HG03571 (cell line): Measurements from ENCODE around the gene RPN1.

ENCODE experiments used
- ATAC-seq: cut with Tn5 transposase; IDR thresholded peaks from one replicate; pipeline ENCODE4 v1.9.1; 2021; ENCODE audit not compliant: unreplicated experiment

Gene RPN1

DNA sequence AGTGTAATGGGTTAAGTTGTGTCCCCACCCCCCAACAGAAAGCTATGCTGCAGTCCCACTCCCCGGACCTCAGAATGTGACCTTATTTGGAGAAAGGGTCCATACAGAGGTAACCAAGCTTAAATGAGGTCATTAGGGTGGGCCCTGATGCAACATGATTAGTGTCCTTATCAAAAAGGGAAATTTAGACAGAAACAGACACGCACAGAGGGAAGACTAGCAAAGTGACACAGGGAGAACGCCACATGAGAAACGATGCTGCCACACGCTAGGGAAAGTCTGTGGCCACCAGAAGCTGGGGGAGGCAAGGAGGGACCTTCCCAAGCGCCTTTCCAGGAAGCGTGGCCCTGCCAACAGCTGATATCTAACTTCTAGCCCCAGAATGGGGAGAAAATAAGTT is 65.4 kb downstream of the RPN1 start:
- no peak for ATAC-seq

DNA sequence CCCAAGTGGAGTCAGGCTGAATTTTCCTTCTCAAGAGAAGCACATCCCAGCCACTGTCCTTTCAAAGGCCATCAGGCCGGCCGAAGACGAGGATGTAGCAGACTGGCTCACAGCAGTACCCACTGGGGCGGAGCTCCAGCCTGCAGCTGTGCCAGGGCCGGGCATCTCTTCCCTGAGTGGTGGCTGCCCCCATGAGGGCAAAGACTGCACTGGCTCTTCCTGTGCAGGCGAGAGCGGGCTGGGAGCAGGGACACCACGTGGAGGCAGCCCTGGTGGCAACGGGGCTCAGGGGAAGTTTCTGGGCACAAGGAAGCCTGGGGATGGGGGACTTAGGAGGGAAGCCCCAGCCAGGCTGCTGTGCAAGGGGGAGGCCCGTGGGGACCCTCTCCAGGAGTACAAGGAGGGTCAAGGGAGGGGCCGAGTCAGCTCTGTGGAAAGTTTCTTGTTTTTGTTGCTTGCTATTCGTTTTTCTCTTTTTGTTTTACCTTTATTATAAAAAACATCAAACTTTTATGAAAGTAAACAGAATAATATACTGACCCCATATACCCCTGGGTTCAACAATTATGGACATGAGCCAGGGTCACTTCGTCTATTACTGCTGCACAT is 66.1 kb downstream of the RPN1 start:
- ATAC-seq = no peak

DNA sequence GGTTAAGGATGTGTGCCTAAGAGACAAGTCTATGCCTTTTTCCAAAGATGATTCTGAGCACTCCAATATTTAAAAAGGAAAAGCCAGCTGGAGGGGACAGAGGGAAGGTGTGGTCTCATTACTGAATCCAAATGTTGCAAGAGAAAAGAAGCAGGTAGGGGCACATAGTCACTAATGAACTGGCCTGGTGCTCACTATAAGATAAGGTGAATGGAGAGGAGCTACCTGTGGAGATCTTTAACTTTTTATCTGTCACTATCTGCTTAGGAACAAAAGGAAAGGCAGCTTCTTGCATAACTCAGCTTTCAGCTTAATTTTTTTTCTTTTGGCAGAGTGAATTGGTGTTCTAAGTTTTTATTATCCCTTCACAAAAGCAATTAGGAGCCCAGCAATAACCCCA is 69.1 kb downstream of the RPN1 start:
- ATAC-seq = no peak

DNA sequence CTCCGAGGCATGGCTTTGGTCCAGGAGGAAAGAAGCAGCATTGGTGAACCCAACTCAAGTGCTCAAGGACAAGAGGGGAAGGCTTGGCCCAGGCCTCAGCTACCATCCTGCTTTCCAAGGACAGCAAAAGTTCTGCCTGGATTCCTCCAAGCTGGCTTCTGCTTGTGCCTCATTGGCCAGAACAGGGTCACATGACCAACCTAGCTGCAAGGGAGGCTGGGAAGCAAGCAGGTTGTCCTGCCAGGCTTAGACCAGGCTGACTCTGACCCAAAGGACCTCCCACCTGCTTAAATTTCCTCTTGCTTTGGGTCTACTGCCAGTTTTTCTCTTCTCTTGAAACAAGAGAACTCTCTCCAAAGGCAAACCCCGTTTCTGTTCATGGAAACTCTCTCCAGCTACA is 70.7 kb downstream of the RPN1 start:
- ATAC-seq = no peak

DNA sequence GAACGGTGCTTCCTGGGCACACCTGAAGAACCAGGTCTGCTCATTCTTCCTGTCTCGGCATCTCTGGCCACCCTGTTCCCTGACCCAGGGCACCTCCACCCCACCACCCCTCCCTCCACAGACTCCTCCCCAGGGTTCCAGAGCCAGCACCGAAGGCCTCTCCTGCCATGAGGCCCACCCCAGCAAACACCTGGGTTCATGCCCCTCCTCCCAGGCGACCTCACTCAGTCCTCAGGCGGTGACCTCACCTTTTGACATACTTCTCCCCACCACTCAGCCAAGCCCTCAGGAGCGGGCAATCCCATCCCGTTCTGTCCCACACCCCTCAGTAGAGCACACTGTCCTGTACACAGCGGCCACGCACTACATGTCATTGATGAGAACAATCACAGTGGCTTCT is 72.3 kb downstream of the RPN1 start:
- ATAC-seq = no peak

DNA sequence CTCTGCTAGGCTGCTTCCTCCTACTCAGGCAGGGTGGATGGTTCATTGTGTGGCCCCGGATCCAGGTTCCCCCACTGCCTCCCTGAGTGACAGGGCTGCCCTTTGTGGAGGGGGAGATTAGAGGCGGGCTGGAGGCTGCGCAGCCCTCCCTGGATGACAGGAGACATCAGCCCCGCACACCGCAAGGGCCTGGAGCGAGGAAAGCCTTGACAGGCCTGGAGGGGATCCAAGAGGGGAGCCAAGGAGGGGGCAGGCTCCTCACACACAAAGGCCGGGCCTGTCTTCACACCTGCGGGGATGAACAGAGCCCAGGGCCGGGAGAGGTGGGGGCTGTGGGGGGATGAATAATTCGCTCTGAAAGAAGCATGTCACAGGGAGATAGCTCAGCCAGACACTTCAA is 72.9 kb downstream of the RPN1 start:
- ATAC-seq = no peak

DNA sequence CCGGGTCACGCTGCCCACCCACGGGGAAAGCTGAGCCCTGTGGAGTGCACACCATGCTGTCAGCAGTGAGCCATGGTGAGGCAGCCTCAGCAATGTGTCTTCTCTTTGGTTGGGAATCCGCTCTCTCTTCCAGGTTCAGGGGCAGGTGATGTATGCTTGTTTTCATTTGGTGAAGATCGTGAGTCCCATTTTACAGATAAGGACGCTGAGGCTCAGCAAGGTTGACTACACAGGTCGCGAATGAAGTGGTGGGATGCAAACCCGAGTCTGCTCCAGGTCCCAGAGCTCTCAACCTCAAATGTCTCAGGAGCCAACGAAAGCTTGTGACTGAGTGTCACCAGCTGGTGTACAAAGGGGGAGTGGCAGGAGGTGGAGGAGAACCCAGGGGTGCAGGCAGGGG is 74.3 kb downstream of the RPN1 start:
- no peak for ATAC-seq

DNA sequence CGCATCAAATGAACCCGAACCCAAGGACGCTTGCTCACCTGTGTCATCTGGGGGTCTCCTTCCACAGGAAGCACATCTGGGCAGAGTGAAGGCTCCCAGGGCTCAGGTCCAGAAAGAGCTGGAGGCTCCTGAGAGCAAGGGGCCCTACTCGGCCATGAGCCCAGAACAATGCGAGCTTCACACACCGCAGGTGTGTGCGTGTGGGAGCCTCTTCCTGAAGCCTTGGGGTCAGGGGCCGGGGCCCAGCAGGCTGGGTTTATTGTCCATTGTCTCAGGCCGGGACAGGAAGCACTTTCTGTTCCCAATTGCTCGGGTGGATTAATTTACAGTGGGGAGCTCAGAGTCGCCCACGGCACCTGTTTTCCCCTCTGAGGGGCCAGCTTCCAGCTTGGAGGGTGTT is 74.8 kb downstream of the RPN1 start:
- ATAC-seq = no peak

DNA sequence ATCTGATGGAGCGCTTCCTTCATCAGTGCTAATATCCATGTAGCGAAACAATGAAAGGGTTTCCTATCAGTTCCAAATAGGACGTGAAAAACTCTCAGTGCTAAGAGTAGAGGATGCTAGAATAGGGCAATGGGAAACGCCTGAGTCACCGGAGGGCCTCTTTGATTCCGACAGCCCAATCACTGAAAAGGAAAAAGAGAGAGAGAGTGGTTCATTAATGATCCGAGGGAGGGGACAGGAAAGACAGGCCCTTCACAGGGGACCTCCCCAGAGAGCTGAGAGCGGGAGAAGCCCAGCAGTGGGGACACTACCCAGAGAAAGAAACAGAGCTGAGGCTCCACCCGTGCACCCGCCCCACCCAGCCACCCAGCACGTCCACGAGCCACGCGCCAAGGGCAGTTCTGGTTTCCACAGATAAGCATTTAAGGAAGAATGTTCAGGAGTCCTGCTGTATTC is 76.9 kb downstream of the RPN1 start:
- no peak for ATAC-seq

DNA sequence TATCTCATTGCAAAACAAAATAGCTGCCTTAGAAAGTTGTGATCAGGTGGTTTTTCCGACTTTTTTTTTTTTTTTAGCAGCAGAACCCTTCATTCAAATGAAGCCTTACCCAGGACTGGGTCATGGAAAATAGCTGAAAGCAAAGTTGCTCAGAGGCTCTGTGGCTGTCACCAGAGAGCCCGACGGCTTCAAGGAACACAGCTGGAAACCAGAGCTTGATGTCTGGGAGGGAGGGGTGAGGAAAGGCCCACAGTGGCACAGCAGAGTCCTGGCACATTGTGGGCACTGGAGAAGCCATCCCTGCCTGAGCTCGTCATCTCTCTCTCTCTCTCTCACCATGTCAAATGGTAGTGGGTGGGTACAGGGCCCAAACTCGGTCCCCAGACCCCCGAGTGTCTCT is 77.5 kb downstream of the RPN1 start:
- no peak for ATAC-seq

DNA sequence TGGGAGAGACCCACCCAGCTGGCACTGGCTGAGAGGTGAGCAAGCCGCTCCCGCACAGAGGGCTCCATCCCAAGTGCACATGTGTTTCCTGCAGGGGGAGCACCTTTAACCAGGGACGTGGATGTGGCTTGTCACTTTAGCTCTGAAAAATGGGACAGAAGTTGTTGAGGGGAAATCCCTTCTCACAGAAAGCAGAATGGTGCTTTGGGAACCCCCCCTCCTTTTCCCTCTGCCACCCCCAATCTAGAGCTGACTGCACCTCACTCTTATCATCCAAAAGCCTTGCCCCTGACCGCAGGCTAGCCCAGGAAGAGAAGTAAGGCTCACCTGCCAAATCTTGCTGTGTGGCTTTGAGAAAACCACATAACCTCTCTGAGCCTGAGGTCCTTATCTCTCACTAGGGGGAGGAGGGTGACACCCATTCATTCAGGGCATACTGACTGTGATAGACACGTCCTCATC is 77.9 kb downstream of the RPN1 start:
- ATAC-seq = no peak

DNA sequence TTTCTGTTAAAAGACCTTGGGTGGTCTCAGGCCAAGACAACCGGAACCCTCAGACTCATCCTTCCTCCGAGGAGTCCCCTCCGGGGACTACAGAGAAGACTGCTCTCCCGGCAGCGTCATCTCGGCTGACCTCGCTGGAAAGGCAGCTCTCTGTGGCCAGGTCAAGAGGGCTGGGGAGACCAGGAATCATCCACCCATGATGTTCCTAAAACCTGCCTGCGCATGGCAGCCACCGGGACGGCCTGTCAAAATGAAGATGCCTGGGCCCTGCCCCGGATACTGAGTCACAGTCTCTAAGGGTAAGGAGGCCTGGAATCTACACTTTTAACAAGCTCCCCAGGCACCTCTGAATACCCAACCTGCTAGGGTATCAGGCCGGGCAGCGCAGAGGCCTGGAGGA is 78.6 kb downstream of the RPN1 start:
- ATAC-seq = no peak
